HepG2 (cell line): Measurements from ENCODE around the gene CD19. TPM values are rescaled to one million over a fixed set of nuclear protein-coding genes. Genes with fewer than 3 reads are reported as not detected.
A peak's percentile ranks its signal among the peaks of the same experiment; 100 is the strongest.

Experiments used
- HDAC6 ChIP-seq: fragments of 200-600 bp; sonication (generic); IDR thresholded peaks from 2 replicates; pipeline ENCODE4 v1.7.0; 2017; ENCODE audit warnings: mild to moderate bottlenecking, antibody characterized with exemption, low read length, low read depth
- HOXD1 ChIP-seq: sonication (generic); formaldehyde crosslinking; IDR thresholded peaks from 2 replicates; pipeline ENCODE4 v1.5.0; 2020; ENCODE audit warnings: missing genetic modification reagents
- MED13 ChIP-seq: sonication (generic); formaldehyde crosslinking; IDR thresholded peaks from 2 replicates; pipeline ENCODE4 v1.5.0; 2020; ENCODE audit warnings: missing genetic modification reagents
- MTF1 ChIP-seq: sonication (generic); formaldehyde crosslinking; IDR thresholded peaks from 2 replicates; pipeline ENCODE4 v1.5.0; 2020; ENCODE audit warnings: missing genetic modification reagents
- NAIF1 ChIP-seq: sonication (generic); formaldehyde crosslinking; IDR thresholded peaks from 2 replicates; pipeline ENCODE4 v1.5.0; 2020; ENCODE audit warnings: mild to moderate bottlenecking, missing genetic modification reagents, borderline replicate concordance
- PAWR ChIP-seq: sonication (generic); formaldehyde crosslinking; IDR thresholded peaks from 2 replicates; pipeline ENCODE4 v1.4.0; 2020; ENCODE audit warnings: missing genetic modification reagents, mild to moderate bottlenecking, borderline replicate concordance
- RFX5 ChIP-seq: IDR thresholded peaks from 2 replicates; pipeline ENCODE4 v1.6.1; 2011; ENCODE audit warnings: low read depth, low read length, improper control_type of control experiment
- SMARCE1 ChIP-seq: fragments of 450-650 bp; IDR thresholded peaks from 2 replicates; pipeline ENCODE4 v1.6.1; 2017; ENCODE audit warnings: borderline replicate concordance
- SPEN ChIP-seq: sonication (generic); formaldehyde crosslinking; IDR thresholded peaks from 2 replicates; pipeline ENCODE4 v1.5.1; 2020; ENCODE audit warnings: low read depth, mild to moderate bottlenecking, missing genetic modification reagents
- THAP11 ChIP-seq: IDR thresholded peaks from 2 replicates; pipeline ENCODE4 v1.6.1; 2016; ENCODE audit warnings: missing biosample characterization, missing genetic modification reagents
- WIZ ChIP-seq: sonication (generic); formaldehyde crosslinking; IDR thresholded peaks from 2 replicates; pipeline ENCODE4 v1.5.1; 2020; ENCODE audit warnings: mild to moderate bottlenecking, missing genetic modification reagents
- ZBTB1 ChIP-seq: sonication (generic); formaldehyde crosslinking; IDR thresholded peaks from 2 replicates; pipeline ENCODE4 v1.4.0; 2020; ENCODE audit warnings: missing genetic modification reagents, borderline replicate concordance
- ZNF207 ChIP-seq: fragments of 450-650 bp; IDR thresholded peaks from 2 replicates; pipeline ENCODE4 v1.6.1; 2016; ENCODE audit warnings: antibody characterized with exemption, borderline replicate concordance
- ZNF329 ChIP-seq: sonication (generic); formaldehyde crosslinking; IDR thresholded peaks from 2 replicates; pipeline ENCODE4 v1.9.0; 2021; ENCODE audit warnings: low read depth, mild to moderate bottlenecking, missing genetic modification reagents
- ZNF496 ChIP-seq: sonication (generic); formaldehyde crosslinking; IDR thresholded peaks from 2 replicates; pipeline ENCODE4 v1.8.1; 2023; ENCODE audit warnings: mild to moderate bottlenecking, moderate library complexity, missing genetic modification reagents; ENCODE audit not compliant: insufficient replicate concordance
- ZNF780A ChIP-seq: sonication (generic); formaldehyde crosslinking; IDR thresholded peaks from 2 replicates; pipeline ENCODE4 v1.8.0; 2022; ENCODE audit warnings: mild to moderate bottlenecking, missing genetic modification reagents, moderate library complexity
- ZNF850 ChIP-seq: sonication (generic); formaldehyde crosslinking; conservative IDR thresholded peaks from 2 replicates; pipeline ENCODE4 v1.9.0; 2021; ENCODE audit warnings: mild to moderate bottlenecking, missing genetic modification reagents
- ZSCAN21 ChIP-seq: sonication (generic); formaldehyde crosslinking; IDR thresholded peaks from 2 replicates; pipeline ENCODE4 v1.8.0; 2022; ENCODE audit warnings: mild to moderate bottlenecking, missing genetic modification reagents, moderate library complexity, borderline replicate concordance
- polyA plus RNA-seq, 8 experiments: library from polyadenylated mRNA; depleted of rRNA in 3 of 8; stranded (reverse) in 7 of 8; unstranded in 1 of 8; fragments of >200 nt; fragmentation: Illumina TruSeq in 4 of 8; extraction: Trizol in 4 of 8; gene quantifications; 2 replicates each; pipeline versions ENCODE4 v1.2.1 to v1.2.3, GENCODE V29; 2011 to 2016; ENCODE audit warnings: low read depth in 4 of 8, missing spikeins in 1 of 8, mixed read lengths in 1 of 8; ENCODE audit not compliant: insufficient read depth in 1 of 8
- total RNA-seq, 5 experiments: library from RNA; depleted of rRNA; stranded (reverse); fragments of >200 nt; fragmentation: Illumina TruSeq; extraction: Trizol; gene quantifications; 2 replicates each; pipeline ENCODE4 v1.2.3, GENCODE V29; 2016; ENCODE audit warnings: low read depth in 1 of 5
- TF ChIP-seq, protein P1 (sequence below): sonication (generic); formaldehyde crosslinking; IDR thresholded peaks from 2 replicates; pipeline ENCODE4 v1.5.0; 2020; ENCODE audit warnings: mild to moderate bottlenecking, missing genetic modification reagents, moderate library complexity
- TF ChIP-seq, protein P2 (sequence below): sonication (generic); formaldehyde crosslinking; conservative IDR thresholded peaks from 2 replicates; pipeline ENCODE4 v1.8.0; 2022; ENCODE audit warnings: low read depth, missing genetic modification reagents
- TF ChIP-seq, protein P3 (sequence below): sonication (generic); formaldehyde crosslinking; IDR thresholded peaks from 2 replicates; pipeline ENCODE4 v1.4.0; 2020; ENCODE audit warnings: missing genetic modification reagents
- TF ChIP-seq, protein P4 (sequence below): sonication (generic); formaldehyde crosslinking; IDR thresholded peaks from 2 replicates; pipeline ENCODE4 v1.4.0; 2020; ENCODE audit warnings: missing genetic modification reagents

The CD19 gene
- total and polyA plus RNA-seq, 2 of the 13 experiments (the other 11 are each of a cell fraction or from before 2014, with no cell fraction given): 0.55 to 1.1 TPM

DNA sequence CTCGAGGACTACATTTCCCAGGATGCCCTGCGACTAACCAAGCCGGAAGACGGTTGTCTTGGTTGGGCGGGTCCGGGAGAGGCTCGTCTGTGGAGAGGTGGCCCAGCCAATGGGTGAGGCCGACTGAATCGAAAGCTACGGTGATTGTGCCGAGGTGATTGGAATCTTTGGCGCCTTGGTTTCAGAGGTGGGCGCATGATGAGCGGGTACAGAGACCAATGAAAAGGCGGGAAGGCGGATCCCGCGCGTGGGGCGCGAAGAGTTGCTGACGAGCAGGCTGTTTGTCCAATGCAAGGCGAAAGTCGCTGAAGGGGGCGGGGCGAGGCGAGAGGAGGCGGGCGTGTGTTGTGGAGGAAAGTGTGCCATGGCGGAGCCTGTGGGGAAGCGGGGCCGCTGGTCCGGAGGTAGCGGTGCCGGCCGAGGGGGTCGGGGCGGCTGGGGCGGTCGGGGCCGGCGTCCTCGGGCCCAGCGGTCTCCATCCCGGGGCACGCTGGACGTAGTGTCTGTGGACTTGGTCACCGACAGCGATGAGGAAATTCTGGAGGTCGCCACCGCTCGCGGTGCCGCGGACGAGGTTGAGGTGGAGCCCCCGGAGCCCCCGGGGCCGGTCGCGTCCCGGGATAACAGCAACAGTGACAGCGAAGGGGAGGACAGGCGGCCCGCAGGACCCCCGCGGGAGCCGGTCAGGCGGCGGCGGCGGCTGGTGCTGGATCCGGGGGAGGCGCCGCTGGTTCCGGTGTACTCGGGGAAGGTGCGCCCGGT lies 19.1 kb downstream of the CD19 start, which contains the start of gene NFATC2IP (continued):
- TF ChIP-seq PAWR (CRISPR knock-in tag) (peak; percentile 73; the same call in 1 of the 2 replicates), ZBTB1 (CRISPR knock-in tag) (0 out of 2 replicates have a peak, but pooled peaks have one; percentile 47), ZNF496 (CRISPR knock-in tag) (no peak), ZNF329 (CRISPR knock-in tag) (no peak), MED13 (CRISPR knock-in tag) (peak; percentile 32; the same call in 1 of the 2 replicates), THAP11 (CRISPR knock-in tag) (peak; percentile 99), SMARCE1 (no peak), ZNF207 (no peak), WIZ (CRISPR knock-in tag) (no peak), RFX5 (peak; percentile 74), HDAC6 (no peak), ZNF850 (no peak), HOXD1 (CRISPR knock-in tag) (no peak), NAIF1 (CRISPR knock-in tag) (peak; percentile 53; the same call in 1 of the 2 replicates), SPEN (CRISPR knock-in tag) (peak; percentile 72), ZSCAN21 (CRISPR knock-in tag) (0 out of 2 replicates have a peak, but pooled peaks have one; percentile 30), ZNF780A (peak; percentile 86; the same call in 1 of the 2 replicates), MTF1 (CRISPR knock-in tag) (no peak)
- TF ChIP-seq, protein P1, sequence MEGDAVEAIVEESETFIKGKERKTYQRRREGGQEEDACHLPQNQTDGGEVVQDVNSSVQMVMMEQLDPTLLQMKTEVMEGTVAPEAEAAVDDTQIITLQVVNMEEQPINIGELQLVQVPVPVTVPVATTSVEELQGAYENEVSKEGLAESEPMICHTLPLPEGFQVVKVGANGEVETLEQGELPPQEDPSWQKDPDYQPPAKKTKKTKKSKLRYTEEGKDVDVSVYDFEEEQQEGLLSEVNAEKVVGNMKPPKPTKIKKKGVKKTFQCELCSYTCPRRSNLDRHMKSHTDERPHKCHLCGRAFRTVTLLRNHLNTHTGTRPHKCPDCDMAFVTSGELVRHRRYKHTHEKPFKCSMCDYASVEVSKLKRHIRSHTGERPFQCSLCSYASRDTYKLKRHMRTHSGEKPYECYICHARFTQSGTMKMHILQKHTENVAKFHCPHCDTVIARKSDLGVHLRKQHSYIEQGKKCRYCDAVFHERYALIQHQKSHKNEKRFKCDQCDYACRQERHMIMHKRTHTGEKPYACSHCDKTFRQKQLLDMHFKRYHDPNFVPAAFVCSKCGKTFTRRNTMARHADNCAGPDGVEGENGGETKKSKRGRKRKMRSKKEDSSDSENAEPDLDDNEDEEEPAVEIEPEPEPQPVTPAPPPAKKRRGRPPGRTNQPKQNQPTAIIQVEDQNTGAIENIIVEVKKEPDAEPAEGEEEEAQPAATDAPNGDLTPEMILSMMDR (CRISPR knock-in tag): no peak
- TF ChIP-seq, protein P2, sequence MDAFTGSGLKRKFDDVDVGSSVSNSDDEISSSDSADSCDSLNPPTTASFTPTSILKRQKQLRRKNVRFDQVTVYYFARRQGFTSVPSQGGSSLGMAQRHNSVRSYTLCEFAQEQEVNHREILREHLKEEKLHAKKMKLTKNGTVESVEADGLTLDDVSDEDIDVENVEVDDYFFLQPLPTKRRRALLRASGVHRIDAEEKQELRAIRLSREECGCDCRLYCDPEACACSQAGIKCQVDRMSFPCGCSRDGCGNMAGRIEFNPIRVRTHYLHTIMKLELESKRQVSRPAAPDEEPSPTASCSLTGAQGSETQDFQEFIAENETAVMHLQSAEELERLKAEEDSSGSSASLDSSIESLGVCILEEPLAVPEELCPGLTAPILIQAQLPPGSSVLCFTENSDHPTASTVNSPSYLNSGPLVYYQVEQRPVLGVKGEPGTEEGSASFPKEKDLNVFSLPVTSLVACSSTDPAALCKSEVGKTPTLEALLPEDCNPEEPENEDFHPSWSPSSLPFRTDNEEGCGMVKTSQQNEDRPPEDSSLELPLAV (CRISPR knock-in tag): 0 out of 2 replicates have a peak, but pooled peaks have one; percentile 49
- TF ChIP-seq, protein P3, sequence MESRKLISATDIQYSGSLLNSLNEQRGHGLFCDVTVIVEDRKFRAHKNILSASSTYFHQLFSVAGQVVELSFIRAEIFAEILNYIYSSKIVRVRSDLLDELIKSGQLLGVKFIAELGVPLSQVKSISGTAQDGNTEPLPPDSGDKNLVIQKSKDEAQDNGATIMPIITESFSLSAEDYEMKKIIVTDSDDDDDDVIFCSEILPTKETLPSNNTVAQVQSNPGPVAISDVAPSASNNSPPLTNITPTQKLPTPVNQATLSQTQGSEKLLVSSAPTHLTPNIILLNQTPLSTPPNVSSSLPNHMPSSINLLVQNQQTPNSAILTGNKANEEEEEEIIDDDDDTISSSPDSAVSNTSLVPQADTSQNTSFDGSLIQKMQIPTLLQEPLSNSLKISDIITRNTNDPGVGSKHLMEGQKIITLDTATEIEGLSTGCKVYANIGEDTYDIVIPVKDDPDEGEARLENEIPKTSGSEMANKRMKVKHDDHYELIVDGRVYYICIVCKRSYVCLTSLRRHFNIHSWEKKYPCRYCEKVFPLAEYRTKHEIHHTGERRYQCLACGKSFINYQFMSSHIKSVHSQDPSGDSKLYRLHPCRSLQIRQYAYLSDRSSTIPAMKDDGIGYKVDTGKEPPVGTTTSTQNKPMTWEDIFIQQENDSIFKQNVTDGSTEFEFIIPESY (CRISPR knock-in tag): no peak
- TF ChIP-seq, protein P4, sequence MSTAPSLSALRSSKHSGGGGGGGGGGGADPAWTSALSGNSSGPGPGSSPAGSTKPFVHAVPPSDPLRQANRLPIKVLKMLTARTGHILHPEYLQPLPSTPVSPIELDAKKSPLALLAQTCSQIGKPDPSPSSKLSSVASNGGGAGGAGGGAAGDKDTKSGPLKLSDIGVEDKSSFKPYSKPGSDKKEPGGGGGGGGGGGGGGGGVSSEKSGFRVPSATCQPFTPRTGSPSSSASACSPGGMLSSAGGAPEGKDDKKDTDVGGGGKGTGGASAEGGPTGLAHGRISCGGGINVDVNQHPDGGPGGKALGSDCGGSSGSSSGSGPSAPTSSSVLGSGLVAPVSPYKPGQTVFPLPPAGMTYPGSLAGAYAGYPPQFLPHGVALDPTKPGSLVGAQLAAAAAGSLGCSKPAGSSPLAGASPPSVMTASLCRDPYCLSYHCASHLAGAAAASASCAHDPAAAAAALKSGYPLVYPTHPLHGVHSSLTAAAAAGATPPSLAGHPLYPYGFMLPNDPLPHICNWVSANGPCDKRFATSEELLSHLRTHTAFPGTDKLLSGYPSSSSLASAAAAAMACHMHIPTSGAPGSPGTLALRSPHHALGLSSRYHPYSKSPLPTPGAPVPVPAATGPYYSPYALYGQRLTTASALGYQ: no peak
